ENCODE measurements around the gene NFYA.

GRCh38 chr6:41059556-41059955 lies 13.2 kb upstream of the NFYA start:
- TF ChIP-seq SRF (IDR thresholded peaks at IDR 0.05; ENCODE audit: low read depth) = no peak
- TF ChIP-seq, protein P1, sequence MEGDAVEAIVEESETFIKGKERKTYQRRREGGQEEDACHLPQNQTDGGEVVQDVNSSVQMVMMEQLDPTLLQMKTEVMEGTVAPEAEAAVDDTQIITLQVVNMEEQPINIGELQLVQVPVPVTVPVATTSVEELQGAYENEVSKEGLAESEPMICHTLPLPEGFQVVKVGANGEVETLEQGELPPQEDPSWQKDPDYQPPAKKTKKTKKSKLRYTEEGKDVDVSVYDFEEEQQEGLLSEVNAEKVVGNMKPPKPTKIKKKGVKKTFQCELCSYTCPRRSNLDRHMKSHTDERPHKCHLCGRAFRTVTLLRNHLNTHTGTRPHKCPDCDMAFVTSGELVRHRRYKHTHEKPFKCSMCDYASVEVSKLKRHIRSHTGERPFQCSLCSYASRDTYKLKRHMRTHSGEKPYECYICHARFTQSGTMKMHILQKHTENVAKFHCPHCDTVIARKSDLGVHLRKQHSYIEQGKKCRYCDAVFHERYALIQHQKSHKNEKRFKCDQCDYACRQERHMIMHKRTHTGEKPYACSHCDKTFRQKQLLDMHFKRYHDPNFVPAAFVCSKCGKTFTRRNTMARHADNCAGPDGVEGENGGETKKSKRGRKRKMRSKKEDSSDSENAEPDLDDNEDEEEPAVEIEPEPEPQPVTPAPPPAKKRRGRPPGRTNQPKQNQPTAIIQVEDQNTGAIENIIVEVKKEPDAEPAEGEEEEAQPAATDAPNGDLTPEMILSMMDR (IDR thresholded peaks at IDR 0.05 in 2 of 3, conservative IDR thresholded peaks at IDR 0.05 in 1 of 3; ENCODE audit: borderline replicate concordance in 1 of 3, insufficient read depth in 1 of 3, low read depth in 2 of 3, low read length in 2 of 3) = no peak
- TF ChIP-seq YY1 (IDR thresholded peaks at IDR 0.05; ENCODE audit: extremely low read depth, insufficient replicate concordance, low read depth, low read length) = no peak
- no peak for TF ChIP-seq POLR2A (IDR thresholded peaks at IDR 0.05; ENCODE audit: borderline replicate concordance, extremely low read depth, insufficient read depth, insufficient read length)
- no peak for TF ChIP-seq SIN3A (IDR thresholded peaks at IDR 0.05; ENCODE audit: low read depth)
- TF ChIP-seq ZNF274 (IDR thresholded peaks at IDR 0.05; ENCODE audit: low read depth, low read length) = no peak
- TF ChIP-seq EZH2 (IDR thresholded peaks at IDR 0.05) = no peak
- TF ChIP-seq EZH2phosphoT487 (IDR thresholded peaks at IDR 0.05; ENCODE audit: borderline replicate concordance) = no peak
- TF ChIP-seq, protein P2, sequence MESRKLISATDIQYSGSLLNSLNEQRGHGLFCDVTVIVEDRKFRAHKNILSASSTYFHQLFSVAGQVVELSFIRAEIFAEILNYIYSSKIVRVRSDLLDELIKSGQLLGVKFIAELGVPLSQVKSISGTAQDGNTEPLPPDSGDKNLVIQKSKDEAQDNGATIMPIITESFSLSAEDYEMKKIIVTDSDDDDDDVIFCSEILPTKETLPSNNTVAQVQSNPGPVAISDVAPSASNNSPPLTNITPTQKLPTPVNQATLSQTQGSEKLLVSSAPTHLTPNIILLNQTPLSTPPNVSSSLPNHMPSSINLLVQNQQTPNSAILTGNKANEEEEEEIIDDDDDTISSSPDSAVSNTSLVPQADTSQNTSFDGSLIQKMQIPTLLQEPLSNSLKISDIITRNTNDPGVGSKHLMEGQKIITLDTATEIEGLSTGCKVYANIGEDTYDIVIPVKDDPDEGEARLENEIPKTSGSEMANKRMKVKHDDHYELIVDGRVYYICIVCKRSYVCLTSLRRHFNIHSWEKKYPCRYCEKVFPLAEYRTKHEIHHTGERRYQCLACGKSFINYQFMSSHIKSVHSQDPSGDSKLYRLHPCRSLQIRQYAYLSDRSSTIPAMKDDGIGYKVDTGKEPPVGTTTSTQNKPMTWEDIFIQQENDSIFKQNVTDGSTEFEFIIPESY (IDR thresholded peaks at IDR 0.05; ENCODE audit: extremely low read depth, insufficient replicate concordance, low read length) = no peak
- TF ChIP-seq, protein P3, sequence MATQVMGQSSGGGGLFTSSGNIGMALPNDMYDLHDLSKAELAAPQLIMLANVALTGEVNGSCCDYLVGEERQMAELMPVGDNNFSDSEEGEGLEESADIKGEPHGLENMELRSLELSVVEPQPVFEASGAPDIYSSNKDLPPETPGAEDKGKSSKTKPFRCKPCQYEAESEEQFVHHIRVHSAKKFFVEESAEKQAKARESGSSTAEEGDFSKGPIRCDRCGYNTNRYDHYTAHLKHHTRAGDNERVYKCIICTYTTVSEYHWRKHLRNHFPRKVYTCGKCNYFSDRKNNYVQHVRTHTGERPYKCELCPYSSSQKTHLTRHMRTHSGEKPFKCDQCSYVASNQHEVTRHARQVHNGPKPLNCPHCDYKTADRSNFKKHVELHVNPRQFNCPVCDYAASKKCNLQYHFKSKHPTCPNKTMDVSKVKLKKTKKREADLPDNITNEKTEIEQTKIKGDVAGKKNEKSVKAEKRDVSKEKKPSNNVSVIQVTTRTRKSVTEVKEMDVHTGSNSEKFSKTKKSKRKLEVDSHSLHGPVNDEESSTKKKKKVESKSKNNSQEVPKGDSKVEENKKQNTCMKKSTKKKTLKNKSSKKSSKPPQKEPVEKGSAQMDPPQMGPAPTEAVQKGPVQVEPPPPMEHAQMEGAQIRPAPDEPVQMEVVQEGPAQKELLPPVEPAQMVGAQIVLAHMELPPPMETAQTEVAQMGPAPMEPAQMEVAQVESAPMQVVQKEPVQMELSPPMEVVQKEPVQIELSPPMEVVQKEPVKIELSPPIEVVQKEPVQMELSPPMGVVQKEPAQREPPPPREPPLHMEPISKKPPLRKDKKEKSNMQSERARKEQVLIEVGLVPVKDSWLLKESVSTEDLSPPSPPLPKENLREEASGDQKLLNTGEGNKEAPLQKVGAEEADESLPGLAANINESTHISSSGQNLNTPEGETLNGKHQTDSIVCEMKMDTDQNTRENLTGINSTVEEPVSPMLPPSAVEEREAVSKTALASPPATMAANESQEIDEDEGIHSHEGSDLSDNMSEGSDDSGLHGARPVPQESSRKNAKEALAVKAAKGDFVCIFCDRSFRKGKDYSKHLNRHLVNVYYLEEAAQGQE (IDR thresholded peaks at IDR 0.05; ENCODE audit: low read depth) = no peak
- TF ChIP-seq ZFX (IDR thresholded peaks at IDR 0.05) = no peak
- no peak for TF ChIP-seq CEBPB (IDR thresholded peaks at IDR 0.05; ENCODE audit: low read depth)

All from HCT116 (cell line).